HPDE6-E6E7 (cell line): ENCODE results near the gene KDM4C.
"Not testable (repeated sequence)": the region's sequence is repeated elsewhere in the genome, so short reads cannot be mapped to it uniquely, and the experiment has no call there.

ENCODE experiments used
- DNase-seq: peaks from one replicate; pipeline ENCODE4 v3.0.0; 2011; ENCODE audit warnings: missing footprints; ENCODE audit errors: extremely low spot score

Gene KDM4C

GRCh38 chr9:6764011-6764410 is 6.2 kb downstream of the KDM4C start:
- DNase-seq = no peak

GRCh38 chr9:6764523-6764922 is 6.8 kb downstream of the KDM4C start:
- DNase-seq = no peak

GRCh38 chr9:6764950-6765349 is 7.2 kb downstream of the KDM4C start:
- no peak for DNase-seq

GRCh38 chr9:6765396-6765795 is 7.6 kb downstream of the KDM4C start:
- DNase-seq = no peak

GRCh38 chr9:6766606-6767005 is 8.8 kb downstream of the KDM4C start:
- DNase-seq = no peak

DNA sequence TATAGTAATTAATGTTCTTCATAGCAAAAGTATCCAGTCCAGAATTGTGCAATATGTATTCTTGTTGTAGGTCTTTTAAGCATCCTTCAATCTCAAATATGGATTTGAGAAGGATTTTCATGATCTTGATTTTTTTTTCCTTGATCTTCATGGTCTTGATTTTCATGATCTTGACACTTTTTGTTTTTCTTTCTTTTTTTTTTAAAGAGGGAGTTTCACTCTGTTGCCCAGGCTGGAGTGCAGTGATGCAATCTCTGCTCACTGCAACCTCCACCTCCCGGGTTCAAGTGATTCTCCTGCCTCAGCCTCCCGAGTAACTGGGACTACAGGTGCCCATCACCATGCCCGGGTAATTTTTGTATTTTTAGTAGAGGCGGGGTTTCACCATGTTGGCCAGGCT is 10.8 kb downstream of the KDM4C start:
- not testable (repeated sequence) for DNase-seq

GRCh38 chr9:6771722-6772121 is 13.9 kb downstream of the KDM4C start:
- no peak for DNase-seq

GRCh38 chr9:6777213-6777902 is 19.6 kb downstream of the KDM4C start:
- no peak for DNase-seq

DNA sequence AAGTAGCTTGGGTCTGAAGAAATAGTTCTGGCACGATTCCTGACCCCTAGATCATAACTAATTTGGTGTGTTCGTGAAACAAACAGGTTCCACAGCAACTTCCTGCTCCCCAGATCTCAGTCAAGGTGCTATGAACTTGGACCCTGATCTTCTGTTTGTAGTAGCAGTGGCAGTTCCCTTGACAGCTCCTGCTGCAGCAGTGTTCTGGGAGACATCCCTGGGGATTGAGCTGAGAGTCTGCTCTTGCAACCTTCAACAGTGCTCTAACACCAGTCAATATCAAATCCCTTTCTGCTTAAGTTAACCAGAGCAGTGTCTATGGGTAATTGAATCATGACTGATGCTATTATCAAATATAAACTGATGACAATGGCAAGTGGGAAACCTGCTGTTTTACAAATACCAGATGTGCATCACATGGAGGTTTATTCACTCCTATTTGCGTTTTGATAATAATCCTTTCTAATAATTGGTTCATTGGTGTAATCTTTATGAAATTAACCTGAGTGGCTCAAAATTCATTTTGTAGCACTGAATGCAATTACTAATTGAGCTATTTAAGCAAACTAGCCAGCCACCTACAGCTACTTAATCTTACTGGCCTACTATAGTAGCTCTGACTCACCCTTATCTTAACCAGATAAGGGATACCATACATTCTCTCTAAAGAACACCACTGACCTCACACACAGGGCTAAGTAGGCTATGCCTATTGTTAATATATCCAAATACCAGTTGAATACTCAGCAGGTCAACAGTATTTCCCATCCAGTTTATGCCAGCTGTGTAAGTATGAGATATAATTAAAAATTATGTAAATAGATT is 21.9 kb downstream of the KDM4C start:
- DNase-seq = no peak

GRCh38 chr9:6780690-6781089 is 22.9 kb downstream of the KDM4C start:
- no peak for DNase-seq

- no peak for DNase-seq
These were observed 23.7 kb downstream of the KDM4C start for GRCh38 chr9:6781476-6781875.

DNA sequence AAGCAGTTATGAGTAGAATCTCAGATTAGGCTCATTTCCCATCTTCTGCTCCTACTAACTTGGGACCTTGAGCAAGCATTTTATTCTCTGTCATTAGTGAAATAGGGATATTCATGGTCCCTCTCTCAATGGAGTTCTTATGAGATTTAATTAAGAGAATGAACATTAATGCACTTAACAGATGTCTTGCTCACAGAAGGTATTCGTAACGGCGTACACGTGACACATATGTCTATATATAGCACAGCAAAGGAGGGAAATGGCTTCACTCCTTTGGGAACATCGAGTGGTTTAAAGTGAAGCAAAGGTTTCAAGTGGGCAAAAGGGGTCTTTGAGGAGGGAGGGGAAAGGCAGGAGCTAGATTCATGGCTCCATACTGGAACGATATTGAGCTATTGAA is 24.6 kb downstream of the KDM4C start:
- DNase-seq = no peak

DNA sequence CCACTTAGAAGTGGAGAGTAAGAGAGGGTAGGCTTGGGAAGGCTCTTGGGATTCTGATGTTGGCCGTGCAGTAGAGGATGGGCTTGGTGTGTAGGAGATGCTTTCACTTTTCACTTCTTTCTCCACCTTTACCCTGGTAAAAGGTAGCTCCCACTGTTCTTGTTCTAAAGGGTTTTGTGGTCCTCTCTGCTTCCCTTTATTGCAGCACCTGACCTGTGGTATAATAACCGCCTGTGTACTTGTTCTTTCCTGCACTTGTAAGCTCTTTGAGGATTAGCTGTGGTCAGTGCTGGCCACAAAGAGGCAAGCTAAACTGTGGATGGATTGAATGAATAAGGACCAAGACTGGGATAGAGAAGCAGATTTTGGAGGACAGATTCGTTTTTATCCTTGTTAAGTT is 25.2 kb downstream of the KDM4C start:
- DNase-seq = no peak

- DNase-seq = no peak
These were observed 26.0 kb downstream of the KDM4C start for GRCh38 chr9:6783753-6784152.

DNA sequence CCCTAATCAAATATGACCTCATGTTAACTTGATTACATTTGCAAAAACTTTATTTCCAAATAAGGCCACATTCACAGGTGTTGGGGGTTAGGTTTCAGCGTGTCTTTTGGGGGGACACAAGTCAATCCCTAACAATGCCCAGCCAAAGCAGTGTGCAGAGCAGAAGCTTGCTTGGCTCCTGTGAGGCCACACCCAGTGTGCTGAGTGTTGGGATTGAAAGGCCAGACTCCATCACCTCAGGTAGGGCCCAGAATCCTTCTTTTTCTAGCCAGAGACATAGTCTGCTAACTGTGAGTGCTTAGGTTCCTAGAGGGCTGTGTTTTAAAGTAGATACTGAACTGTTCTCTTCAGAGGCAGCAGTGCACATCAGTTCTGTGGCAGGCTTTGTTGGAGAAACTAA is 27.9 kb downstream of the KDM4C start:
- no peak for DNase-seq

DNA sequence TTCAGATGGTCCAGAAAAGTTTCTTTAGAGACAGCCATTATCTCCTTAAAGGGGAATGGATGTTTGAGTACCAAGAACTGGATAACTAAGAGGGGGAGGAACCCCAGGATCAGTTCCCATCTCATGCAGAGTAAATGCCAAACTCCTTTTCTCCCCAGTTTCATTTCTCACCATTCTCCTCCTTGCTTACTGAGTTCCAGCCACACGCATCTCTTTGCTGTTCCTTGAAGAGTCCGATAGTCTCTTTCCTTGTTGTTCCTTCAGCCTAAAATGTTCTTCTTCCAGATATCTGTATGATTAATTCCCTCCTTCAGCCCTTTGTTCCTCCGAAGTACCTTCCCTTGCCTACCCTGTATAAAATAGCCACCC is 30.0 kb downstream of the KDM4C start:
- DNase-seq = no peak

GRCh38 chr9:6788162-6789016 is 30.6 kb downstream of the KDM4C start:
- DNase-seq = peak; percentile 47

GRCh38 chr9:6789017-6789338 is 31.2 kb downstream of the KDM4C start:
- DNase-seq = not testable (repeated sequence)

GRCh38 chr9:6790866-6791265 is 33.1 kb downstream of the KDM4C start:
- no peak for DNase-seq

DNA sequence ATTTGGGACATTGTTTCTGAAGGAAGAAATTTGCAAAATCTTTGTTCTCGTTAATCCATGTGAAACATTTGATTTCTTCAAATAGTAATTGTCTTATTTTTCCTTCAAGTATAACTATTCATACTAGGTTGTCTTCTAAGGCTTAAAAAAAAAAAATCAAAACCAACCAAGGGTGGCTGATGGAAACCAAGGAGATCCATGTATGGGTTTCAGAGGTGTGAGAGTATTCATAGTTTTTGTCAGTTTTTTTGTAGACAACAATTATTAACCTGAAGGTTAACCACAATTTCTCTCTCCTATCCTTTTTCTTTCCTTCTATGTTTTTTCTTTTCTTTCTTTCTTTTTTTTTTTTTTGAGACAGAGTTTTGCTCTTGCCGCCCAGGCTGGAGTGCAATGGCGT is 35.4 kb downstream of the KDM4C start:
- no peak for DNase-seq

DNA sequence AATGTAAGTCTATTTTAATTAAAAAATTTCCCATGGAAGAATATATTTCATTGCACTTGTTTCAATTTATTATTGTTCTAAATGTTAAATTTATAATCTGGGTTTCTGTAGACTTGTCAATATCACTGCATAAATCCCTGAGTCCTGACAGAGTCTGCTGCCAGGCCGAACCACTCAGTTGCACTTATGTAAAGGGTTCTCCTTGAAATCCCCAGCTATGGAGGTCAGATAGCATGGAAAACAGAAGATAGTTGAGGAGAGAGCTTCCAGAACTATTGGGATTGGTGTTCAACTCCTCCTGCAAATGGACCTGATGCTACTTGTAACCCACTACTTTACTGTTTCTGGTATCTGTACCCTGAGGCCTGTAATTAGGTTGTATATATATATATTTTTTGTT is 37.2 kb downstream of the KDM4C start:
- DNase-seq = no peak

DNA sequence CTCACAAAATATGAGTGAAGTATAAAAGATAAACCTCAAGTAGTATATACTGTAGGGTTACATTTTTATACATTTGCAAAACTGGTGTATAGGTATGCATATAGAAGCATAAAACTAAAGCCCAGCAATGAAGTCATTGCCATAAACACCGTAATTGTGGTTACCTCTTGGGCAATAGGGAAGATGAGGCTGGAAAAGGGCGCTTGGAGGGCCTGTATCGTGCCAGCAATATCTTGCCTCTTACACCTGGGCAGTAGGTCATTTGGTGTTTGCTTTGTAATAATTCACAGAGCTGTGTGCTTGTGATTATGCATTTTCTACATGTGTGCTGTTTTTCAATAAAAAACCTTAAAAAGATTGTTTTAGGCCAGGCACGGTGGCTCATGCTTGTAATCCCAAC is 45.2 kb downstream of the KDM4C start:
- DNase-seq = no peak

DNA sequence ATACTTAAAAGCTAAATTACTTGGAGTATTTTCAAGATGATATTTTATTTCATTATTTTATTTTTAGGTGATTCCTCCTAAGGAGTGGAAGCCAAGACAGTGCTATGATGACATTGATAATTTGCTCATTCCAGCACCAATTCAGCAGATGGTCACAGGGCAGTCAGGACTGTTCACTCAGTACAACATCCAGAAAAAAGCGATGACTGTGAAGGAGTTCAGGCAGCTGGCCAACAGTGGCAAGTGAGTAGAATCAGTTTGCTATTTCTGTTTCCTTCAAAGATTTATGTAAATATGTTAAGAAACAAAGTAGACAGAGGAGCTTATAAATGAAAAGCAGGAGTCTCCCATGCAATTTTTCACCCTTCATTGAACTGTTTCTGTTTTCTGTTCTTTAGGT is 47.8 kb downstream of the KDM4C start:
- DNase-seq = no peak
